Measurements from ENCODE around the gene TNNT3.

Gene TNNT3

GRCh38 chr11:1982873-1983600, 63.5 kb downstream of the TNNT3 start:
- DNase-seq (ENCODE audit: low read depth) = no peak
- Histone ChIP-seq H3K4me1 (ENCODE audit: control insufficient read depth, insufficient read depth, low read length) (no peaks in the 10 kb centered on the region), H3K9me3 (ENCODE audit: control insufficient read depth, low read length) (no peaks in the 10 kb centered on the region), H3K9ac (ENCODE audit: low read length) (no peak overlapping the region), H3K36me3 (ENCODE audit: control insufficient read depth, insufficient read depth, low read length, severe bottlenecking) (no peaks in the 10 kb centered on the region), H3K4me3 (ENCODE audit: low read length) (no peak overlapping the region), H3K27me3 (replicated peaks; ENCODE audit: control insufficient read depth, insufficient read depth, low read length) (no peaks in the 10 kb centered on the region)

- no peaks in the 10 kb centered on the region for H3K27me3 ChIP-seq (replicated peaks; ENCODE audit: control insufficient read depth, insufficient read depth, low read length)
- DNase-seq (ENCODE audit: low read depth) = no peak
These were observed 64.1 kb downstream of the TNNT3 start for GRCh38 chr11:1983601-1983961.

GRCh38 chr11:1987024-1987423, 67.5 kb downstream of the TNNT3 start:
- Histone ChIP-seq H3K9ac (ENCODE audit: low read length) (no peak overlapping the region), H3K4me1 (ENCODE audit: control insufficient read depth, insufficient read depth, low read length) (no peaks in the 10 kb centered on the region), H3K4me3 (ENCODE audit: low read length) (no peak overlapping the region), H3K36me3 (ENCODE audit: control insufficient read depth, insufficient read depth, low read length, severe bottlenecking) (no peaks in the 10 kb centered on the region), H3K27me3 (replicated peaks; ENCODE audit: control insufficient read depth, insufficient read depth, low read length) (no peaks in the 10 kb centered on the region), H3K9me3 (ENCODE audit: control insufficient read depth, low read length) (no peaks in the 10 kb centered on the region)
- no peak for DNase-seq (ENCODE audit: low read depth)

More at GRCh38 chr11:1983601-1983961, 64.1 kb downstream of the TNNT3 start:
- no peak overlapping the region for H3K4me3 ChIP-seq (ENCODE audit: low read length)
- H3K9ac ChIP-seq (ENCODE audit: low read length) = no peak overlapping the region
- H3K9me3 ChIP-seq (ENCODE audit: control insufficient read depth, low read length) = no peaks in the 10 kb centered on the region
- no peaks in the 10 kb centered on the region for H3K36me3 ChIP-seq (ENCODE audit: control insufficient read depth, insufficient read depth, low read length, severe bottlenecking)
- no peaks in the 10 kb centered on the region for H3K4me1 ChIP-seq (ENCODE audit: control insufficient read depth, insufficient read depth, low read length)

- no peaks in the 10 kb centered on the region for H3K4me1 ChIP-seq (ENCODE audit: control insufficient read depth, insufficient read depth, low read length)
- no peak for DNase-seq (ENCODE audit: low read depth)
- no peaks in the 10 kb centered on the region for H3K9me3 ChIP-seq (ENCODE audit: control insufficient read depth, low read length)
- H3K4me3 ChIP-seq (ENCODE audit: low read length) = no peak overlapping the region
- H3K27me3 ChIP-seq (replicated peaks; ENCODE audit: control insufficient read depth, insufficient read depth, low read length) = no peaks in the 10 kb centered on the region
- no peaks in the 10 kb centered on the region for H3K36me3 ChIP-seq (ENCODE audit: control insufficient read depth, insufficient read depth, low read length, severe bottlenecking)
- H3K9ac ChIP-seq (ENCODE audit: low read length) = no peak overlapping the region
These were observed 68.7 kb downstream of the TNNT3 start for GRCh38 chr11:1988174-1988573.

All from adipocyte (in vitro differentiated cells).